H9 (cell line): Measurements from ENCODE around the gene AJAP1. TPM values are rescaled to one million over a fixed set of nuclear protein-coding genes. Genes with fewer than 3 reads are reported as not detected.

ENCODE experiments used
- DNase-seq: peaks from one replicate; pipeline ENCODE4 v3.0.0-alpha.2; 2017
- H2AFZ ChIP-seq: one replicate; pipeline ENCODE4 v1.6.1; 2013; ENCODE audit warnings: mild to moderate bottlenecking, low read length, control low read depth, moderate library complexity
- H2AK5ac ChIP-seq: 2 replicates; pipeline ENCODE4 v1.6.1; 2013; ENCODE audit warnings: low read length, control low read depth, mixed read lengths; ENCODE audit not compliant: insufficient read length
- H2BK120ac ChIP-seq: one replicate; pipeline ENCODE4 v1.6.1; 2013; ENCODE audit warnings: low read depth, mild to moderate bottlenecking, low read length, control low read depth, inconsistent platforms; ENCODE audit not compliant: poor library complexity, severe bottlenecking
- H2BK12ac ChIP-seq: 2 replicates; pipeline ENCODE4 v1.6.1; 2013; ENCODE audit warnings: low read length, control low read depth, mixed read lengths, low read depth; ENCODE audit not compliant: insufficient read length
- H2BK15ac ChIP-seq: 2 replicates; pipeline ENCODE4 v1.6.1; 2013; ENCODE audit warnings: low read depth, low read length, control low read depth
- H2BK20ac ChIP-seq: one replicate; pipeline ENCODE4 v1.6.1; 2013; ENCODE audit warnings: low read depth, mild to moderate bottlenecking, low read length, control low read depth, inconsistent platforms; ENCODE audit not compliant: poor library complexity, severe bottlenecking
- H2BK5ac ChIP-seq: 2 replicates; pipeline ENCODE4 v1.6.1; 2013; ENCODE audit warnings: low read length, control low read depth, mixed read lengths; ENCODE audit not compliant: insufficient read length
- H3K14ac ChIP-seq: 2 replicates; pipeline ENCODE4 v1.6.1; 2013; ENCODE audit warnings: low read length, control low read depth; ENCODE audit not compliant: insufficient read depth
- H3K18ac ChIP-seq: 2 replicates; pipeline ENCODE4 v1.6.1; 2013; ENCODE audit warnings: low read depth, mild to moderate bottlenecking, mixed read lengths, low read length, control low read depth; ENCODE audit not compliant: insufficient read length
- H3K23ac ChIP-seq: 2 replicates; pipeline ENCODE4 v1.6.1; 2013; ENCODE audit warnings: low read length, control low read depth, mixed read lengths, low read depth; ENCODE audit not compliant: insufficient read length
- H3K23me2 ChIP-seq: 2 replicates; pipeline ENCODE4 v1.6.1; 2013; ENCODE audit warnings: low read depth, mild to moderate bottlenecking, mixed read lengths, low read length, control low read depth; ENCODE audit not compliant: insufficient read length, poor library complexity, severe bottlenecking
- H3K27ac ChIP-seq: 2 replicates; pipeline ENCODE4 v1.5.1; 2013; ENCODE audit warnings: low read length, control low read depth, mixed read lengths, low read depth; ENCODE audit not compliant: insufficient read length
- H3K27me3 ChIP-seq: 2 replicates; pipeline ENCODE4 v1.6.1; 2013; ENCODE audit warnings: low read length, control low read depth, inconsistent platforms; ENCODE audit not compliant: insufficient read depth
- H3K4ac ChIP-seq: 2 replicates; pipeline ENCODE4 v1.6.1; 2013; ENCODE audit warnings: low read depth, mild to moderate bottlenecking, control low read depth, inconsistent platforms, low read length, moderate library complexity
- H3K4me1 ChIP-seq: 2 replicates; pipeline ENCODE4 v1.6.1; 2013; ENCODE audit warnings: low read length, control low read depth, inconsistent platforms; ENCODE audit not compliant: insufficient read depth
- H3K4me2 ChIP-seq: 2 replicates; pipeline ENCODE4 v1.6.1; 2013; ENCODE audit warnings: low read length, control low read depth, mixed read lengths; ENCODE audit not compliant: insufficient read length, insufficient read depth
- H3K56ac ChIP-seq: 2 replicates; pipeline ENCODE4 v1.6.1; 2013; ENCODE audit warnings: low read depth, mild to moderate bottlenecking, mixed read lengths, low read length, control low read depth; ENCODE audit not compliant: insufficient read length
- H3K79me1 ChIP-seq: 2 replicates; pipeline ENCODE4 v1.6.1; 2013; ENCODE audit warnings: low read depth, mild to moderate bottlenecking, moderate library complexity, low read length, control low read depth, inconsistent platforms; ENCODE audit not compliant: insufficient read depth, poor library complexity, severe bottlenecking
- H3K79me2 ChIP-seq: 2 replicates; pipeline ENCODE4 v1.6.1; 2013; ENCODE audit warnings: low read length, control low read depth, inconsistent platforms; ENCODE audit not compliant: insufficient read depth
- H3K9ac ChIP-seq: 2 replicates; pipeline ENCODE4 v1.6.1; 2013; ENCODE audit warnings: low read length, control low read depth, mixed read lengths; ENCODE audit not compliant: insufficient read length; ENCODE audit errors: extremely low read depth
- H3K9me3 ChIP-seq: one replicate; pipeline ENCODE4 v1.6.1; 2013; ENCODE audit warnings: low read depth, low read length, inconsistent platforms; ENCODE audit not compliant: control insufficient read depth
- H3T11ph ChIP-seq: one replicate; pipeline ENCODE4 v1.6.1; 2013; ENCODE audit warnings: mild to moderate bottlenecking, low read length, control low read depth, inconsistent platforms
- H4K20me1 ChIP-seq: one replicate; pipeline ENCODE4 v1.6.1; 2013; ENCODE audit not compliant: control insufficient read depth, insufficient read length, insufficient read depth
- H4K5ac ChIP-seq: 2 replicates; pipeline ENCODE4 v1.6.1; 2013; ENCODE audit warnings: low read depth, mild to moderate bottlenecking, mixed read lengths, low read length, control low read depth; ENCODE audit not compliant: insufficient read length
- H4K8ac ChIP-seq: replicated peaks from 2 replicates; pipeline ENCODE4 v1.6.1; 2013; ENCODE audit warnings: low read length, control low read depth, mixed read lengths, low read depth; ENCODE audit not compliant: insufficient read length
- H4K91ac ChIP-seq: 2 replicates; pipeline ENCODE4 v1.6.1; 2013; ENCODE audit warnings: low read depth, mild to moderate bottlenecking, moderate library complexity, mixed read lengths, low read length, control low read depth; ENCODE audit not compliant: insufficient read length
- H3K27ac Mint-ChIP-seq, 3 experiments: 2 replicates in 2 of 3; 3 replicates in 1 of 3; pipeline ENCODE4 v1.8.0; 2020 to 2021; ENCODE audit warnings: mixed read lengths in 3 of 3, mild to moderate bottlenecking in 1 of 3, moderate library complexity in 1 of 3
- H3K27me3 Mint-ChIP-seq: 2 replicates; pipeline ENCODE4 v1.8.0; 2021; ENCODE audit warnings: low read depth, mild to moderate bottlenecking, moderate library complexity, mixed read lengths
- H3K36me3 Mint-ChIP-seq, 3 experiments: 2 replicates in 2 of 3; 3 replicates in 1 of 3; pipeline ENCODE4 v1.8.0; 2020 to 2021; ENCODE audit warnings: low read depth in 3 of 3, mixed read lengths in 3 of 3; ENCODE audit not compliant: insufficient read depth in 1 of 3
- H3K4me1 Mint-ChIP-seq, 2 experiments: 2 replicates each; pipeline ENCODE4 v1.8.0; 2020; ENCODE audit warnings: mixed read lengths in 2 of 2
- H3K4me3 Mint-ChIP-seq, 2 experiments: 2 replicates in 1 of 2; 3 replicates in 1 of 2; pipeline ENCODE4 v1.8.0; 2020 to 2021; ENCODE audit warnings: mild to moderate bottlenecking in 2 of 2, mixed read lengths in 2 of 2, moderate library complexity in 1 of 2
- H3K9me3 Mint-ChIP-seq, 2 experiments: 2 replicates in 1 of 2; 3 replicates in 1 of 2; pipeline ENCODE4 v1.8.0; 2020; ENCODE audit warnings: mild to moderate bottlenecking in 2 of 2, mixed read lengths in 2 of 2, moderate library complexity in 1 of 2
- WGBS: extraction: QIAGEN DNeasy Blood & Tissue Kit; methylation state at CpG from one replicate; pipeline ENCODE4 v1.1.7; 2013; ENCODE audit warnings: missing lambda C conversion rate, low lambda C conversion rate, mixed read lengths; ENCODE audit not compliant: insufficient read length; ENCODE audit errors: extremely low coverage; 5-methylcytosine and 5-hydroxymethylcytosine counted together
- total RNA-seq: library from RNA; stranded (reverse); gene quantifications from 2 replicates; pipeline ENCODE4 v1.2.1, GENCODE V29; 2021
- TF ChIP-seq, protein P1 (sequence below): fragments of 200-600 bp; sonication (generic); conservative IDR thresholded peaks from 3 replicates; pipeline ENCODE4 v1.8.0; 2021; ENCODE audit warnings: antibody characterized with exemption, mild to moderate bottlenecking

Gene AJAP1
- total RNA-seq, 1 experiment from 2014 or later, result 8.6 TPM

DNA sequence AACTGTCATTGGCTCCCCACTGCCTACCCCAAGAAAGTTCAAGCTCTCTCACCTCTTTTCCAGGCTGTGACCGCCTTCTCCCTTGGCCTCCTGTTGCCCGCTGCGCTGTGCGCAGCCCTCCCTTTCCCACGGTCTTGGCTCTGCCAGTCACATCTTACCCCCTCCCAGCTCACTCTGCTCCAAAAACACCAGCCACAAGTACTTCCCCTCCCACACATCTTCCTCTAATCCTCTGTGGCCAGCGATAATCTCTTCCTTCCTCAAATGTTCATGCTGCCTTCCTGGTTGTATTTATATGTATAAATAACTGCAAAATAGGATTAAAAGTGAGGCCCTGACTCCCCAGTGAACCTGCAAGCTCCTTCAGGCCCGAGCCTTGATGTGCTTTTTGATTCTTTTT is 81.8 kb downstream of the AJAP1 start:
- Histone ChIP-seq H3T11ph (no peak overlapping the region), H2AK5ac (no peak overlapping the region), H4K20me1 (no peaks in the 10 kb centered on the region), H3K14ac (no peak overlapping the region), H2BK12ac (no peak overlapping the region), H3K79me1 (no peaks in the 10 kb centered on the region), H3K4me1 (no peaks in the 10 kb centered on the region), H3K27me3 (no peaks in the 10 kb centered on the region), H2BK120ac (no peak overlapping the region), H2BK5ac (no peak overlapping the region), H2BK20ac (no peak overlapping the region), H3K9ac (no peak overlapping the region), H2BK15ac (no peak overlapping the region), H3K23me2 (no peaks in the 10 kb centered on the region), H3K56ac (no peak overlapping the region), H2AFZ (no peak overlapping the region), H4K5ac (no peak overlapping the region), H3K9me3 (no peaks in the 10 kb centered on the region), H4K8ac (no peak overlapping the region), H3K23ac (no peak overlapping the region), H3K79me2 (no peaks in the 10 kb centered on the region), H4K91ac (no peak overlapping the region), H3K4ac (no peak overlapping the region), H3K4me2 (no peak overlapping the region), H3K27ac (no peak overlapping the region), H3K18ac (no peak overlapping the region)
- Mint-ChIP-seq H3K27ac (peak overlapping the region in 1 of 3 experiments; percentile 30; a peak in 2 of 7 replicates), H3K36me3 (peaks cover 0 to 15% (median 6%) of the 10 kb centered on the region in 3 experiments; a peak in 4 of 7 replicates), H3K27me3 (peaks cover 5% of the 10 kb centered on the region), H3K9me3 (peaks cover 4 to 8% of the 10 kb centered on the region in 2 experiments; a peak in 4 of 5 replicates), H3K4me3 (peak overlapping the region in 1 of 2 experiments; percentile 8; a peak in 1 of 5 replicates), H3K4me1 (peaks cover 14 to 26% of the 10 kb centered on the region in 2 experiments)
- TF ChIP-seq, protein P1, sequence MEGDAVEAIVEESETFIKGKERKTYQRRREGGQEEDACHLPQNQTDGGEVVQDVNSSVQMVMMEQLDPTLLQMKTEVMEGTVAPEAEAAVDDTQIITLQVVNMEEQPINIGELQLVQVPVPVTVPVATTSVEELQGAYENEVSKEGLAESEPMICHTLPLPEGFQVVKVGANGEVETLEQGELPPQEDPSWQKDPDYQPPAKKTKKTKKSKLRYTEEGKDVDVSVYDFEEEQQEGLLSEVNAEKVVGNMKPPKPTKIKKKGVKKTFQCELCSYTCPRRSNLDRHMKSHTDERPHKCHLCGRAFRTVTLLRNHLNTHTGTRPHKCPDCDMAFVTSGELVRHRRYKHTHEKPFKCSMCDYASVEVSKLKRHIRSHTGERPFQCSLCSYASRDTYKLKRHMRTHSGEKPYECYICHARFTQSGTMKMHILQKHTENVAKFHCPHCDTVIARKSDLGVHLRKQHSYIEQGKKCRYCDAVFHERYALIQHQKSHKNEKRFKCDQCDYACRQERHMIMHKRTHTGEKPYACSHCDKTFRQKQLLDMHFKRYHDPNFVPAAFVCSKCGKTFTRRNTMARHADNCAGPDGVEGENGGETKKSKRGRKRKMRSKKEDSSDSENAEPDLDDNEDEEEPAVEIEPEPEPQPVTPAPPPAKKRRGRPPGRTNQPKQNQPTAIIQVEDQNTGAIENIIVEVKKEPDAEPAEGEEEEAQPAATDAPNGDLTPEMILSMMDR, result no peak
- DNase-seq, result no peak
- no CpG with 5 or more reads among the region's 7 CpGs for WGBS
